Astrocyte (in vitro differentiated cells and primary cell): ENCODE data around the gene MGAT5.

Source experiments
- EZH2 ChIP-seq: IDR thresholded peaks from 2 replicates; pipeline ENCODE4 v1.6.1; 2012; ENCODE audit warnings: mild to moderate bottlenecking, low read length, inconsistent platforms; ENCODE audit not compliant: insufficient read depth
- TF ChIP-seq, protein P1 (sequence below): IDR thresholded peaks from 2 replicates; pipeline ENCODE4 v1.5.1; 2011; ENCODE audit warnings: low read depth, mild to moderate bottlenecking, inconsistent platforms, low read length, moderate library complexity; ENCODE audit not compliant: insufficient read depth

DNA sequence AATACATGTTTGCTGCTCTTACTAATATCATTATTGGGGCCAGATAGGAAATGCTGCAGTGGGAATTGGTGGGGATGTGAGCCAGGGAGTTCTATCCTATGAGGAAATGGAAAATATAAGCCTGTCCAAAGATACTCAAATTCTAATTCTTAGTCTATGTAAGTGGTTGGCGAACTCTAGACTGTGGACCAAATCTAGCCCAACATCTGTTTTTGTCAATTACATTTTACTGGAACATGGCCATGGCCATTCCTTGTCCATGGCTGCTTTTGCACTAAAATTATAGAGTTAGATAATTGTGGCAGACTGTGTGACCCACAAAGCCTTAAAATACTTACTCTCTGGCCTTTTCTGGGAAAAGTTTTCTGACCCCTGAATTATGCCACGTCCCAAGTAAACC lies 113.3 kb downstream of the MGAT5 start:
- TF ChIP-seq EZH2: no peak
- TF ChIP-seq, protein P1, sequence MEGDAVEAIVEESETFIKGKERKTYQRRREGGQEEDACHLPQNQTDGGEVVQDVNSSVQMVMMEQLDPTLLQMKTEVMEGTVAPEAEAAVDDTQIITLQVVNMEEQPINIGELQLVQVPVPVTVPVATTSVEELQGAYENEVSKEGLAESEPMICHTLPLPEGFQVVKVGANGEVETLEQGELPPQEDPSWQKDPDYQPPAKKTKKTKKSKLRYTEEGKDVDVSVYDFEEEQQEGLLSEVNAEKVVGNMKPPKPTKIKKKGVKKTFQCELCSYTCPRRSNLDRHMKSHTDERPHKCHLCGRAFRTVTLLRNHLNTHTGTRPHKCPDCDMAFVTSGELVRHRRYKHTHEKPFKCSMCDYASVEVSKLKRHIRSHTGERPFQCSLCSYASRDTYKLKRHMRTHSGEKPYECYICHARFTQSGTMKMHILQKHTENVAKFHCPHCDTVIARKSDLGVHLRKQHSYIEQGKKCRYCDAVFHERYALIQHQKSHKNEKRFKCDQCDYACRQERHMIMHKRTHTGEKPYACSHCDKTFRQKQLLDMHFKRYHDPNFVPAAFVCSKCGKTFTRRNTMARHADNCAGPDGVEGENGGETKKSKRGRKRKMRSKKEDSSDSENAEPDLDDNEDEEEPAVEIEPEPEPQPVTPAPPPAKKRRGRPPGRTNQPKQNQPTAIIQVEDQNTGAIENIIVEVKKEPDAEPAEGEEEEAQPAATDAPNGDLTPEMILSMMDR: no peak
